SK-MEL-5 (cell line): ENCODE measurements around the gene TDRD15. TPM values are rescaled to one million over a fixed set of nuclear protein-coding genes. Genes with fewer than 3 reads are reported as not detected.

ENCODE experiments used
- total RNA-seq: library from RNA; depleted of rRNA; stranded (reverse); fragments of >200 nt; shearing (Covaris generic); gene quantifications from 2 replicates; pipeline ENCODE4 v1.2.3, GENCODE V29; 2014; rRNA removed

Gene TDRD15
- total RNA-seq, 1 experiment from 2014 or later = 0.16 TPM

Other genes starting within 250 kb of the TDRD15 start
- gene APOB, start 79.9 kb upstream of the TDRD15 start, total RNA-seq = not detected in 2 replicates